GM18873 (cell line): ENCODE results near the gene MAPK13.
"Not testable (repeated sequence)": the region's sequence is repeated elsewhere in the genome, so short reads cannot be mapped to it uniquely, and the experiment has no call there.

Source experiments
- ATAC-seq: cut with Tn5 transposase; IDR thresholded peaks from one replicate; pipeline ENCODE4 v1.9.1; 2021; ENCODE audit warnings: mild to moderate bottlenecking, moderate library complexity, moderate number of reproducible peaks; ENCODE audit not compliant: unreplicated experiment, low FRiP score

MAPK13 gene

DNA sequence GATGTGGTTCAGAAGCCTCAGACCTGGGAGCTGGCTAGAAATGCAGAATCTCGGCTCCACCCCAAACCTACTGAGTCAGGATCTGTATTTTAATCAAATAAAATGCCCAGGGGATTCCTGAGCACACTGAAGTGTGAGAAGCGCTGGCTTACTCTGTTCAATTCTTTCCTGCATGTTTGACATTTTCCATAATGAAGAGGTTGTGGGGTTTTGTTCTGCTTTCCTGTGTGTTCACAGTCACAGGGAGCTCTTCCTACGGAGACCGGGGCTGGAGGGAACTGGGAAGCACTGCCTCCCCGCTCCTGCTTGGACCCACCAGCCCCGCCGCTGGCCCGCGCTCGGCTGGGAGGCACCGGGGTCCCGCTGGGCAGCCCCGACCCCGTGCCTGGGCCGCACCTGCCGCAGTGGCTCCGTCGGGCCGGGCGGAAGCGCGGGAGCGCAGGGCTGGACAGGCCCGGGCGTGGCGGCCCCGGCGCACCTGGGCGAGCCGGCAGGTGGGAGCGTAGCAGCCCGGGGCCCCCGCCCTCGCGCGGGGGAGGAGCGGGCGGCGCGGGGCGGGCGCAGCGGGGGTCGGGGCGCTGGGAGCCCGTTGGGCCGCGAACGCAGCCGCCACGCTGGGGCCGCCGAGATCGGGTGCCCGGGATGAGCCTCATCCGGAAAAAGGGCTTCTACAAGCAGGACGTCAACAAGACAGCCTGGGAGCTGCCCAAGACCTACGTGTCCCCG lies at the start of gene MAPK13:
TSS of gene MAPK13 (plus strand) at position 573 of the 726 bp plus-strand sequence. CDS start at position 643, 70 bp downstream.
- no peak for ATAC-seq

DNA sequence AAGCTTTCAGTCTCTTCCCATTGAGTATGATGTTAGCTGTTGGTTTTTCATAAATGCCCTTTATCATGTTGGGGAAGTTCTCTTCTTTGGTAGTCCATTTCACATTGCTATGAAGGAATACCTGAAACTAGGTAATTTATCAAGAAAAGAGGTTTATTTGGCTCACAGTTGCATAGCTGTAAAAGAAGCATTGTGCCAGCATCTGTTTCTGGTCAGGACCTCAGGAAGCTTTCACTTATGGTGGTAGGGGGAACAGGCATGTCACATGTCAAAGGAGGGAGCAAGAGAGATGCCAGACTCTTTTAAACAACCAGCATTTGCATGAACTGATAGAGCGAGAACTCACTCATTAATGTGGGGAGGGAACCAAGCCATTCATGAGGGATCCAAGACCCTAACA lies 48.0 kb upstream of the MAPK13 start:
- ATAC-seq, result no peak

DNA sequence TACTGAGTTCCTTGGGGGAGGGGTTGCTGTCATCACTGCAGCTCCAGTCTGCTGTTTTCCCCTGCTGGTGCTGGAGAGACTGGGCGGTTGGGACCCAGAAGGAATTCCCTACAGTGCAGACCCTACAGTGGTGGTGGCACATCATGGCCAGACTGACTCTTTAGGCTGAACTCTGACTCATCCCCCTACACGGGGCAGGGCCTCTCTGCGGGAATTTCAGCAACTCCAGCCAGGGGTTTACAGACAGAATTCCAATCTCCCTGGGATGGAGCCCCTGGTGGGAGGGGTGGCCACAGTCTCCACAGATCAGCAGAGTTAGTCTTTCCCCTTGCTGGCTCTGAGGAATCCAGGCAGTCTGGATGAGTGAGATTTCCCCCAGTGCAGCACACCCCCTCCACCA lies 46.9 kb upstream of the MAPK13 start:
- ATAC-seq, result no peak

GRCh38 chr6:36088204-36088603 lies 42.1 kb upstream of the MAPK13 start:
- ATAC-seq, result not testable (repeated sequence)

DNA sequence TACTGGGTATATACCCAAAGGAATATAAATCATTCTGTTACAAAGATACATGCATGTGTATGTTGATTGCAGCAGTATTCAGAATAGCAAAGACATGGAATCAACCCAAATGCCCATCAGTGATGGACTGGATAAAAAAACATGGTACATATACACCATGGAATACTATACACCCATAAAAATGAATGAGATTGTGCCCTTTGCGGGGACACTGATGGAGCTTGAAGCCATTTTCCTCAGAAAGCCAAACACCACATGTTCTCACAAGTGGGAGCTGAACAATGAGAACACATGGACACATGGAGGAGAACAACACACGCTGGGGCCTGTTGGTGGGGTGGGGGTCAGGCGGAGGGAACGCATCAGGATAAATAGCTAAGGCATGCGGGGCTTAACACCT lies 41.3 kb upstream of the MAPK13 start:
- no peak for ATAC-seq

GRCh38 chr6:36094238-36094637 lies 36.1 kb upstream of the MAPK13 start:
- ATAC-seq, result no peak

DNA sequence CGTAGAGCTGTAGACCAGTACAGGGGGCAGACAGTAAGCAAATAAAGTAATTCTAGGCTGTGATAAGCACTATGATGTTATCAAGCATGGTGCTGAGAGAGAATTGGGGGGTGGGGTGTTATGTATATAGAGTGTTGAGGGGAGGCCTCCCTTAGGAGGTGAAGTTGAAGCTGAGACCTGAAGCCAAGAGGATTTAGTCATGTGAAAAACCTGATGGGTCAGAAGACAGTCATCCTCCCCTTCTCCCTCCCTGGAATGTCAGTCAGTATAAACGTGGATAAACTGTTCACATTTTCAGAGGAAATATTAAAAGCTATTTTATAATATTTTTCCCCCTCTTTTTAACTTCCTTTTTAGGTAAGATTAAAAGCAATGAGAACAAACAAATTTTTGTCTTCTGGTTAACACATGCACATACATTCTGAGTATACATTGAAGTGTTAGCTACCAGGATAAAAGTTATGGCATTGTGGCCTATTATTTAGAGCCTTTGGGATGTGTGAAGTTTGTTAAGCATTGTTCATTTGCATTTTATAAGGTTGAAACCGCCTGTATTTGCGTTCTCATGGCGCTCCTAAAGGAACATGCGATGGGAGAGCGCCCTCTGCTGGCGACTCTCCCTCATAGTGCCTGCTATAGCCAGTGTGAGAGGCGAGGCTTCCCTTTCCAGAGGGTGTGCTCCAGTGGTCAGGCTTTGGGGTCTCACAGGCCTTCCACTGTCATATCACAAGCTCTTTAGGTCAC lies 35.4 kb upstream of the MAPK13 start:
- ATAC-seq, result no peak

DNA sequence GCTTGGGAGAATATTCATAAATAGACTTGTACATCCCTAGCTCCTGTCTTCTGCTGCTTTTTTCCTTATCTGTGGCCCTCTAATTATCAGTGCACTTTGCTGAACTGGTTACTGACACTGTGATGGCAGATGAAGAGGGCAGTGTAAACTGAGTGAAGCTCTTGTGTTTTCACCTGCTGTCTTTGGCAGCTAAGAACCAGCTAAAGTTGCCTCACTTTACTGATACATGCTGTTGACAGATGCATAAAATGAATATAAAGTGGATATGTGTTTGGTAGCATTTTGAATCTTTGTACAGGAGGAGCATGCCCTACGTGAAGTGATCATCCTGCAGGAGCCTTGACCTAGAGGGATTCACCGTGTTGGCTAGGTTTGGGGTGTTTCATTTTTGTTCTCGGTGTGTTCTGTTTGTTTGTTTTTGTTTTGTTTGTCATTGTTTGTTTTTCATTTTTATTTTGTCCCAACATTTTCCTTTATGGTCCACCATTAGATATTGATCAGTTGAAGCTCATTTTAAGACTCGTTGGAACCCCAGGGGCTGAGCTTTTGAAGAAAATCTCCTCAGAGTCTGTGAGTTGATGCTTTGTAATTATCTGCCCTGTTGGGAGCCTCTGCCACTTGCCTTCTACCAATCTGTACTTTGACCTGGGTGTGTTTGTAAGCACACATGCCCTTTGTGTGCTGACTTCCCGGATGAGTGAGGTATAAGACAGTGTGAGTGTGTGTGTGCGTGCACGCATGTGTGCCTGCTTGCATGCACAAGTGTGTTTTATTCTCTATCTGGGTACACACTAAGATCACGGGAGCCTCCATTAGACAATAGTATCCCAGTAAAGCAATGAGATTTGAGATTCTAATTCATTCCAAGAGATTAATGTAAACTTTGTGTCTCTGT lies 34.6 kb upstream of the MAPK13 start:
- no peak for ATAC-seq

GRCh38 chr6:36098253-36098919 lies 31.9 kb upstream of the MAPK13 start:
- ATAC-seq, result no peak

DNA sequence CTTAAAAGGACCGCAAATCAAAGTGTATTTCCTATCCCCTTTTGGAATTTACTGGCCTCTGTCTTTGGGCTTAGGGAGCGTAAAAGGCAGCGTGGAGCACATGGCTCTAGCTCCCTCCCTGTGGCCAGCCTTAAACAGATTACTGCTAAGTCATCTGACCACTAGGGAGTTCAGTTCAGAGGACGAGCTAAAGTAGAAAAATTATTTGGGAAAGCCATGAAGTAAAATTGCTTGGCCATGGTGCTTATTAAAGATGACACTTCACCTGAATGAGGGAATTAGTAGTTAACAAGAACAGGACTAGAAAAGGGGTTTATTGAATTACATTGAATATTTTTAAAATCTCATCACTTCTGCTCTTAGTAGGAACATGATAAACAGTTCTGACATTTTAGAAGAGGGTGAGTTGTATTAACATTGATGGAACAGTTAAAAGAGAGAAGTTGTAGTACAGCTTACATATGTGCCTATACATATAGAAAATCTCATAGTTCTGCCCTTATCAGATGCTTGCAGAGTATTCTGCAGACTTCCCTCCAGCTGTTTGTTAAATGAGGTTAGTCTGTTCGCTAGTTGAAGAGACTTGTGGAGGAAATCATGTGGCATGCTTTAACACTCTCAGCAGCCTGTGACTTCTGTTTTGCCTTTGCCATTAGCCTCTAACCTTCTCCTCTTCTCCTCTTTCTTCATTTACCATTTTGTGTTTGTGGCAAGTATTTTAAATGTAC lies 31.2 kb upstream of the MAPK13 start:
- ATAC-seq, result no peak

GRCh38 chr6:36099869-36100483 lies 30.3 kb upstream of the MAPK13 start:
- ATAC-seq, result no peak

- no peak for ATAC-seq
Measured at GRCh38 chr6:36101691-36102090, 28.6 kb upstream of the MAPK13 start.

- no peak for ATAC-seq
Measured at GRCh38 chr6:36102853-36103252, 27.5 kb upstream of the MAPK13 start.

GRCh38 chr6:36104836-36105235 lies 25.5 kb upstream of the MAPK13 start:
- no peak for ATAC-seq

GRCh38 chr6:36109092-36109491 lies 21.2 kb upstream of the MAPK13 start:
- no peak for ATAC-seq

GRCh38 chr6:36110050-36110449 lies 20.3 kb upstream of the MAPK13 start:
- ATAC-seq, result no peak

DNA sequence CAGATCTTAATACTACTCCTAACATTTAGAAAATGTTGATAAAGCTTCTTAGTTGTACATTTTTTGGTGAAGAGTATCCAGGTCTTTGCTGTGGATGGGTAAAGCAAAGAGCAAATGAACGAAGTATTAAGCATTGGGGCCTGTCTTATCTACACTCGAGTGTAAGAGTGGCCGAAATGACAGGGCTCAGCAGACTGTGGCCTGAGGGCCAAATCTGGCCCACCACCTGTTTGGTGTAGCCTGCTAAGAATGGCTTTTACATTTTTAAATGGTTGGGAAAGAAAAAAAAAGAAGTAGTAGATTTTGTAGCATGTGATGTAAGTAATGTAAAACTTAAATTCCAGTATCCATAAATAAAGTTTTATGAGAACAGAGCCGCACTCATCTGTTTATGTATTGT lies 19.4 kb upstream of the MAPK13 start:
- ATAC-seq, result no peak

GRCh38 chr6:36111526-36111925 lies 18.8 kb upstream of the MAPK13 start:
- no peak for ATAC-seq

DNA sequence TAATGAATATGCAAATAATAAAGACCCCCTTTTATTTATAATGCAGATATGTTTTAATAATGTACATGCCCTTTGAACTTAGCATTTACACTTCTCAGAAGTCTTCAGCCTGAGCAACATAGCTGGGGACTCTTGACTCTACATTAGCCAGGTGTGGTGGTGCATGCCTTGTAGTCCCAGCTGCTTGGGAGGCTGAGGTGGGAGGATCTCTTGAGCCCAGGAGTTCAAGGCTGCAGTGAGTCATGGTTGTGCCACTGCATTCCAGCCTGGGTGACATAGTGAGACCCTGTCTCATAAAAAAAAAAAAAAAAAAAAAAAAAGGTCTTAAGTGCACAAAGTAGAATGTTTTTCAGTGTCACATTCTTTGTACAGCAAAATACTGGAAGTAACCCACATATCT lies 17.3 kb upstream of the MAPK13 start:
- ATAC-seq, result no peak
